ENCODE results near the gene CDC42BPB. TPM values are rescaled to one million over a fixed set of nuclear protein-coding genes. Genes with fewer than 3 reads are reported as not detected.

The CDC42BPB gene
- total RNA-seq, 1 experiment from 2014 or later = 82.7 TPM

GRCh38 chr14:103043257-103044015, 13.9 kb downstream of the CDC42BPB start:
- intact Hi-C loops (cut with micrococcal nuclease) = no loop called here
- ChIA-PET CTCF (interaction anchor here (0.5 to 0.7 kb wide), 5 partner anchors 18 to 1190 kb away, joined by 3 to 6 read pairs (median 3); no protein-coding TSS in a partner anchor), POLR2A (interaction anchor here (3.8 kb wide), 1 partner anchor 13 kb away, joined by 15 read pairs; the partner anchor contains the start of gene CDC42BPB)
- H3K36me3 Mint-ChIP-seq (ENCODE audit: insufficient read depth, unreplicated experiment) = peaks cover 21% of the 10 kb centered on the region
- no peaks in the 10 kb centered on the region for H3K27me3 Mint-ChIP-seq (ENCODE audit: insufficient read depth, unreplicated experiment)
- TF ChIP-seq CTCF (IDR thresholded peaks at IDR 0.05; ENCODE audit: unreplicated experiment) = no peak
- H3K9me3 Mint-ChIP-seq (ENCODE audit: unreplicated experiment) = no peaks in the 10 kb centered on the region
- no peak for DNase-seq (ENCODE audit: unreplicated experiment)
- no peak overlapping the region for H3K27ac Mint-ChIP-seq (ENCODE audit: low read depth, unreplicated experiment)
- H3K4me3 Mint-ChIP-seq (ENCODE audit: unreplicated experiment) = no peak overlapping the region
- no TSS peak for BruUV-seq (replicated peaks)
- H3K4me1 Mint-ChIP-seq (ENCODE audit: insufficient read depth, unreplicated experiment) = peaks cover 19% of the 10 kb centered on the region

GRCh38 chr14:103041464-103041863, 15.9 kb downstream of the CDC42BPB start:
- Mint-ChIP-seq H3K27me3 (ENCODE audit: insufficient read depth, unreplicated experiment) (no peaks in the 10 kb centered on the region), H3K36me3 (ENCODE audit: insufficient read depth, unreplicated experiment) (peaks cover 21% of the 10 kb centered on the region), H3K9me3 (ENCODE audit: unreplicated experiment) (no peaks in the 10 kb centered on the region), H3K4me1 (ENCODE audit: insufficient read depth, unreplicated experiment) (peaks cover 19% of the 10 kb centered on the region), H3K4me3 (ENCODE audit: unreplicated experiment) (no peak overlapping the region), H3K27ac (ENCODE audit: low read depth, unreplicated experiment) (no peak overlapping the region)
- no TSS peak for BruUV-seq (replicated peaks)
- intact Hi-C loops (cut with micrococcal nuclease) = no loop called here
- ChIA-PET CTCF (no interaction called here), POLR2A (interaction anchor here (0.6 kb wide), 1 partner anchor 88 kb away, joined by 3 read pairs; no protein-coding TSS in a partner anchor)
- DNase-seq (ENCODE audit: unreplicated experiment) = no peak
- TF ChIP-seq CTCF (IDR thresholded peaks at IDR 0.05; ENCODE audit: unreplicated experiment) = no peak

GRCh38 chr14:103033681-103034096, 23.7 kb downstream of the CDC42BPB start:
- H3K27me3 Mint-ChIP-seq (ENCODE audit: insufficient read depth, unreplicated experiment) = no peaks in the 10 kb centered on the region

More at GRCh38 chr14:103033681-103034096, 23.7 kb downstream of the CDC42BPB start:
- no TSS peak for BruUV-seq (replicated peaks)
- no peaks in the 10 kb centered on the region for H3K9me3 Mint-ChIP-seq (ENCODE audit: unreplicated experiment)
- intact Hi-C loops (cut with micrococcal nuclease) = no loop called here
- peaks cover under 1% of the 10 kb centered on the region for H3K4me1 Mint-ChIP-seq (ENCODE audit: insufficient read depth, unreplicated experiment)
- no peak overlapping the region for H3K4me3 Mint-ChIP-seq (ENCODE audit: unreplicated experiment)
- H3K27ac Mint-ChIP-seq (ENCODE audit: low read depth, unreplicated experiment) = no peak overlapping the region
- ChIA-PET CTCF (interaction anchor here (0.6 to 0.7 kb wide), 3 partner anchors 13 to 78 kb away, joined by 3 to 4 read pairs (median 3); no protein-coding TSS in a partner anchor), POLR2A (interaction anchor here (0.6 to 1.0 kb wide), 4 partner anchors 11 to 23 kb away, joined by 3 to 5 read pairs (median 4); no protein-coding TSS in a partner anchor)
- no peak for TF ChIP-seq CTCF (IDR thresholded peaks at IDR 0.05; ENCODE audit: unreplicated experiment)
- peaks cover 13% of the 10 kb centered on the region for H3K36me3 Mint-ChIP-seq (ENCODE audit: insufficient read depth, unreplicated experiment)
- no peak for DNase-seq (ENCODE audit: unreplicated experiment)

Data from MCF 10A (cell line).